Prostate gland (tissue), 2 donors: Measurements from ENCODE around the gene MGLL. TPM values are rescaled to one million over a fixed set of nuclear protein-coding genes. Genes with fewer than 3 reads are reported as not detected.

Source experiments
- DNase-seq: peaks from one replicate; pipeline ENCODE4 v3.0.0-alpha.2; 2019; ENCODE audit warnings: low spot score
- H3K27ac ChIP-seq, 2 donors: fragments of 200-600 bp; sonication (generic); 2 replicates each; pipeline ENCODE4 v1.5.1; 2017 to 2019
- H3K27me3 ChIP-seq: fragments of 200-600 bp; sonication (generic); replicated peaks from 2 replicates; pipeline ENCODE4 v1.5.1; 2019; ENCODE audit not compliant: insufficient read depth
- H3K36me3 ChIP-seq, 2 donors: fragments of 200-600 bp; sonication (generic); 1 replicate in 1 of 2; 2 replicates in 1 of 2; pipeline versions ENCODE4 v1.5.1 to v1.8.1; 2017 to 2019
- H3K4me1 ChIP-seq: fragments of 200-600 bp; sonication (generic); replicated peaks from 2 replicates; pipeline ENCODE4 v1.5.1; 2019
- H3K4me3 ChIP-seq, 2 donors: fragments of 200-600 bp; sonication (generic); 2 replicates each; pipeline ENCODE4 v1.5.1; 2017 to 2019
- H3K9me3 ChIP-seq: fragments of 200-600 bp; sonication (generic); 2 replicates; pipeline ENCODE4 v1.5.1; 2017
- CTCF ChIP-seq, 4 experiments: fragments of 200-600 bp in 2 of 4; fragments of 450-650 bp in 2 of 4; sonication (generic) in 2 of 4; IDR thresholded peaks; 1 replicate in 3 of 4; 2 replicates in 1 of 4; pipeline ENCODE4 v1.5.1; 2016 to 2019; ENCODE audit warnings: antibody characterized with exemption in 4 of 4, mild to moderate bottlenecking in 2 of 4, moderate library complexity in 2 of 4
- POLR2A ChIP-seq: fragments of 450-650 bp; IDR thresholded peaks from one replicate; pipeline ENCODE4 v1.6.1; 2016; ENCODE audit warnings: antibody characterized with exemption, mild to moderate bottlenecking
- POLR2AphosphoS5 ChIP-seq: sonication (generic); formaldehyde crosslinking; IDR thresholded peaks from one replicate; pipeline ENCODE4 v1.6.1; 2017; ENCODE audit warnings: antibody characterized with exemption
- WGBS: methylation state at CpG from one replicate; pipeline ENCODE4 v1.1.5; 2018; 5-methylcytosine and 5-hydroxymethylcytosine counted together
- intact Hi-C: fragments of 100-400 bp; cut with DNase I; formaldehyde crosslinking; loops from one replicate; pipeline ENCODE4 v1.14.2; 2022
- total RNA-seq, 2 donors: library from RNA; depleted of rRNA; stranded (reverse); fragments of >200 nt; gene quantifications; one replicate each; pipeline ENCODE4 v1.1.0, GENCODE V29; 2016

MGLL gene
- total RNA-seq, 2 donors from 2014 or later, result 20.0 to 31.8 TPM

- 82% methylated on average over 8 of the region's 8 CpGs for WGBS
- DNase-seq, result no peak
- Histone ChIP-seq H3K4me1 (peaks cover 3% of the 10 kb centered on the region), H3K27ac (no peak overlapping the region), H3K36me3 (no peaks in the 10 kb centered on the region), H3K4me3 (no peak overlapping the region), H3K27me3 (no peaks in the 10 kb centered on the region), H3K9me3 (no peaks in the 10 kb centered on the region)
- intact Hi-C loops, result no loop called here
- TF ChIP-seq CTCF (IDR thresholded peaks at IDR 0.05) (no peak), POLR2A (no peak), POLR2AphosphoS5 (no peak)
Observed at GRCh38 chr3:127730171-127730570, 92.1 kb downstream of the MGLL start.

- intact Hi-C loops, result no loop called here
- Histone ChIP-seq H3K4me1 (no peaks in the 10 kb centered on the region), H3K36me3 (no peaks in the 10 kb centered on the region), H3K4me3 (no peak overlapping the region), H3K27me3 (no peaks in the 10 kb centered on the region), H3K9me3 (no peaks in the 10 kb centered on the region), H3K27ac (no peak overlapping the region)
- TF ChIP-seq CTCF (IDR thresholded peaks at IDR 0.05), result no peak
- TF ChIP-seq POLR2A, result no peak
- no peak for TF ChIP-seq POLR2AphosphoS5
- 80% methylated on average over 4 of the region's 4 CpGs for WGBS
- no peak for DNase-seq
Observed at GRCh38 chr3:127729556-127730056, 92.7 kb downstream of the MGLL start.

- intact Hi-C loops, result no loop called here
- Histone ChIP-seq H3K27me3 (no peaks in the 10 kb centered on the region), H3K36me3 (no peaks in the 10 kb centered on the region), H3K4me1 (no peaks in the 10 kb centered on the region), H3K4me3 (no peak overlapping the region), H3K9me3 (no peaks in the 10 kb centered on the region), H3K27ac (no peak overlapping the region)
- no peak for DNase-seq
- TF ChIP-seq POLR2A (no peak), CTCF (IDR thresholded peaks at IDR 0.05) (no peak), POLR2AphosphoS5 (no peak)
- WGBS, result 69% methylated on average over 7 of the region's 7 CpGs
Observed at GRCh38 chr3:127728417-127729015, 93.8 kb downstream of the MGLL start.

- no peaks in the 10 kb centered on the region for H3K36me3 ChIP-seq
- TF ChIP-seq POLR2AphosphoS5 (no peak), POLR2A (no peak), CTCF (IDR thresholded peaks at IDR 0.05) (no peak)
- WGBS, result 78% methylated on average over 3 of the region's 3 CpGs
- H3K27ac ChIP-seq, result no peak overlapping the region
- H3K4me3 ChIP-seq, result no peak overlapping the region
- no peaks in the 10 kb centered on the region for H3K4me1 ChIP-seq
- no peak for DNase-seq
- intact Hi-C loops, result no loop called here
- no peaks in the 10 kb centered on the region for H3K27me3 ChIP-seq
- no peaks in the 10 kb centered on the region for H3K9me3 ChIP-seq
Observed at GRCh38 chr3:127726894-127727293, 95.4 kb downstream of the MGLL start.

- H3K4me3 ChIP-seq, result no peak overlapping the region
- no peaks in the 10 kb centered on the region for H3K27me3 ChIP-seq
- H3K9me3 ChIP-seq, result no peaks in the 10 kb centered on the region
- H3K36me3 ChIP-seq, result no peaks in the 10 kb centered on the region
- peak overlapping the region in 1 of 2 donors; percentile 35 for H3K27ac ChIP-seq
- intact Hi-C loops, result no loop called here
- no peak for DNase-seq
- peaks cover 3% of the 10 kb centered on the region for H3K4me1 ChIP-seq
- TF ChIP-seq POLR2A (no peak), CTCF (IDR thresholded peaks at IDR 0.05) (no peak), POLR2AphosphoS5 (no peak)
- 43% methylated on average over 11 of the region's 11 CpGs for WGBS
Observed at GRCh38 chr3:127723011-127723567, 99.2 kb downstream of the MGLL start.
